Esophagus squamous epithelium (tissue), 4 donors: ENCODE results near the gene NBPF11.
"Not testable (repeated sequence)": the region's sequence is repeated elsewhere in the genome, so short reads cannot be mapped to it uniquely, and the experiment has no call there.

Experiments
- CTCF ChIP-seq, 6 experiments: fragments of 450-650 bp in 4 of 6; fragments of 200-600 bp in 2 of 6; sonication (generic) in 2 of 6; IDR thresholded peaks; one replicate each; pipeline ENCODE4 v1.5.1; 2016 to 2019; ENCODE audit warnings: antibody characterized with exemption in 6 of 6, mild to moderate bottlenecking in 4 of 6, moderate library complexity in 4 of 6
- POLR2A ChIP-seq, 4 donors: fragments of 450-650 bp; IDR thresholded peaks; one replicate each; pipeline ENCODE4 v1.6.1; 2017; ENCODE audit warnings: antibody characterized with exemption in 4 of 4, mild to moderate bottlenecking in 4 of 4, moderate library complexity in 3 of 4

GRCh38 chr1:148068201-148068600 lies 83.9 kb downstream of the NBPF11 start:
- TF ChIP-seq POLR2A, CTCF (IDR thresholded peaks at IDR 0.05): not testable (repeated sequence)
